HEK293T (cell line): ENCODE data around the gene ATP2B2.

Source experiments
- CTCF ChIA-PET: fragments of 350-600 bp; formaldehyde crosslinking; extraction: SDS; loops from one replicate; lab custom pipeline; 2021; ENCODE audit warnings: antibody characterized with exemption, inconsistent platforms; lab: Yijun Ruan, JAX
- POLR2A ChIA-PET: fragments of 350-600 bp; formaldehyde crosslinking; extraction: SDS; loops from one replicate; lab custom pipeline; 2020; ENCODE audit warnings: antibody characterized with exemption, inconsistent platforms; lab: Yijun Ruan, JAX
- DNase-seq: peaks from one replicate; pipeline ENCODE4 v3.0.0; 2012; ENCODE audit warnings: mixed read lengths; ENCODE audit errors: extremely low spot score
- ARNT ChIP-seq: fragments of 450-650 bp; IDR thresholded peaks from 2 replicates; pipeline ENCODE4 v1.6.1; 2017; ENCODE audit warnings: mild to moderate bottlenecking
- BHLHE40 ChIP-seq: fragments of 450-650 bp; IDR thresholded peaks from 2 replicates; pipeline ENCODE4 v1.6.1; 2016; ENCODE audit warnings: mild to moderate bottlenecking, moderate library complexity, borderline replicate concordance
- CTBP1 ChIP-seq: fragments of 450-650 bp; IDR thresholded peaks from 2 replicates; pipeline ENCODE4 v1.6.1; 2016; ENCODE audit warnings: borderline replicate concordance
- ELF4 ChIP-seq: fragments of 450-650 bp; IDR thresholded peaks from 2 replicates; pipeline ENCODE4 v1.6.1; 2017; ENCODE audit warnings: antibody characterized with exemption
- FOXA1 ChIP-seq: fragments of 450-650 bp; IDR thresholded peaks from 2 replicates; pipeline ENCODE4 v1.6.1; 2016; ENCODE audit warnings: mild to moderate bottlenecking
- FOXK2 ChIP-seq: fragments of 450-650 bp; IDR thresholded peaks from 2 replicates; pipeline ENCODE4 v1.6.1; 2016; ENCODE audit warnings: mild to moderate bottlenecking
- FOXM1 ChIP-seq: fragments of 450-650 bp; IDR thresholded peaks from 2 replicates; pipeline ENCODE4 v1.6.1; 2017; ENCODE audit warnings: mild to moderate bottlenecking, borderline replicate concordance
- HDGF ChIP-seq: fragments of 450-650 bp; IDR thresholded peaks from 2 replicates; pipeline ENCODE4 v1.6.1; 2017; ENCODE audit warnings: antibody characterized with exemption, borderline replicate concordance
- L3MBTL2 ChIP-seq: fragments of 450-650 bp; conservative IDR thresholded peaks from 2 replicates; pipeline ENCODE4 v1.6.1; 2016; ENCODE audit warnings: mild to moderate bottlenecking
- LEF1 ChIP-seq: fragments of 450-650 bp; IDR thresholded peaks from 2 replicates; pipeline ENCODE4 v1.6.1; 2017; ENCODE audit warnings: mild to moderate bottlenecking, borderline replicate concordance
- NFRKB ChIP-seq: fragments of 450-650 bp; IDR thresholded peaks from 2 replicates; pipeline ENCODE4 v1.6.1; 2016; ENCODE audit warnings: mild to moderate bottlenecking, moderate library complexity
- SP1 ChIP-seq: fragments of 450-650 bp; IDR thresholded peaks from 2 replicates; pipeline ENCODE4 v1.6.1; 2017
- SUZ12 ChIP-seq: fragments of 450-650 bp; IDR thresholded peaks from 2 replicates; pipeline ENCODE4 v1.6.1; 2016; ENCODE audit warnings: mild to moderate bottlenecking
- TARDBP ChIP-seq: fragments of 450-650 bp; IDR thresholded peaks from 2 replicates; pipeline ENCODE4 v1.6.1; 2016
- ZNF384 ChIP-seq: fragments of 450-650 bp; IDR thresholded peaks from 2 replicates; pipeline ENCODE4 v1.6.1; 2016
- TF ChIP-seq, protein P1 (sequence below): fragments of 450-650 bp; IDR thresholded peaks from 2 replicates; pipeline ENCODE4 v1.6.1; 2016

Gene ATP2B2

DNA sequence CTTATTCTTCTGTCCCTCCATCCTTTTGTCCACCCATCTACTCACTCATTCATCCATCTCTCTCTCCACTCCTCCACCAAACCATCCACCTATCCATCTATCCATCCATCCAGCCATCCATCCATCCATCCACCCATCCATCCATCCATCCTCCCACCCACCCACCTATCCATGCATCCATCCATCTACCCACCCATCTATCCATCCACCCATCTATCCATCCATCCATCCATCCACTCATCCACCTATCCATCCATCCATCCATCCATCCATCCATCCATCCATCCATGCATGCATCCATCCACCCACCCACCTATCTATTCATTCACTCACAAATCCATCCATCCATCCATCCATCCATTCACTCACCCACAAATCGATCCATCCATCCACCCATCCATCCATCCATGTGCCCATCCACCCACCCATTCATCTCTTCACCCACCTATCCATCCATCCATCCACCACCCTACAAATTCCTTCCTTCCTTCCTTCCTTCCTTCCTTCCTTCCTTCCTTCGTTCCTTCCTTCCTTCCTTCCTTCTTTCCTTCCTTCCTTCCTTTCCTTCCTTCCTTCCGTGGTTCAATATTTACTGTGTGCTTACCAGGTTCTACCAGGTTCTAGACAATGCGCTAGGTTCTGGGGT is 17.3 kb downstream of the ATP2B2 start:
- TF ChIP-seq LEF1: no peak
- no peak for TF ChIP-seq SP1
- no peak for TF ChIP-seq FOXK2
- TF ChIP-seq TARDBP: no peak
- no peak for DNase-seq
- ChIA-PET CTCF (no interaction called here), POLR2A (no interaction called here)

DNA sequence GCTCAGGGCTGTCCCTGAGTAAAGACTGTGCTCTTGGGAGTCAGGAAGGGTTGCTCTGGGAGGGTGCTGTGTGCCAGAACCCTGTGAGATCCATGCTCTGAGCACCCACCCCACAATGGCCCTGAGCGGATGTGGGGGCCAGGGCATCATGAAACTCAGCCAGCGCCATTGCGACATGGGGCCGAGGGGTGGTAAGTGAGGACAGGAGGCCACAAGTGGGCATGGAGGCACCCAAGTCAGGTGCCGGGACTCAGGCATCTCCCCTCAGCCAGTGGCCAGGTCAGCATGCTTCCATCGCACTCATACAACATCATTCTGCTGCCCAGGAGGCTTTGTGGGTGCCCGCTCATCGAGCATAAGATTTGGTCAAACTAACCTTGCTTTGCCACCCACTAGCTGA is 19.6 kb downstream of the ATP2B2 start:
- TF ChIP-seq HDGF: no peak
- no peak for DNase-seq
- CTCF ChIA-PET: no interaction called here
- POLR2A ChIA-PET: no interaction called here

DNA sequence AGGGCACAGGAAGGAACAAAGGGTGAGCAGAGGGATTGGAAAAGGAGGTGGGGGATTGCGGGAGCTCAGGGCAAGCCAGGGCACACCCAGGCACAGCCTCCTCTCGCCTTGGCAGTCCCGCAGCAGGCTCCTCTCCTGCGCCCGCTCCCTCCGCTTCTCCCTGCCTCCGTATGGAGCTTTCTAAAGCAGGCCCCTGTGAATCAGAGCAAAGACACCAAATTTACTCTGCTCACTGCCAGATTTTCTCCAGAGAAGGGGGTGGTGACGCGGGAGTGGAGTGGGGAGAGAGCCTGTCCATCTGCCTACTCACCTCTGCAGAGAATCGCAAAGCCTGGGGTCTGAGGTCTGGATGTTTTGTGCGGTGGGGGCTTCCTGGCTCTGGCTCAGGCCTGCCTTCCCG is 20.0 kb downstream of the ATP2B2 start:
- DNase-seq: no peak
- ChIA-PET CTCF (no interaction called here), POLR2A (no interaction called here)
- no peak for TF ChIP-seq BHLHE40

DNA sequence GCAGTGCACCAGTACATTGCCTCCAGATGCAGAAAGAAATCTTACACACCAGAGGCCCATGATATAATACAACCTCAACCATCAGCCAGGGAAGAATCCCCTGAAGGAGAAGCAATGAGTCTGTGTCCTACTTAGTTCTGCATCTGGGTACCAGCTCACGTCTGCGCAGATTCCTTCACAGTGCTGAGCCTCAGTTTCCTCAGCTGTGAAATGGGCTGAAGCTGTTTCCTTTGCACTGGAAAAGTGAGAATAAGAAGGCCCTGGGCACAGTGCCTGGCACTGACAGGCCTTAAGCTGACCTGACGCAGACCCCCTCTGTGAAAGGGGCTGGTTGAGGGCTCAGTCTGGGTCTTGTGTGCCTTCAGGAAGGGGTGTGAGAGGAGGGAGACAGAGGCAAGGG is 20.7 kb downstream of the ATP2B2 start:
- ChIA-PET CTCF (no interaction called here), POLR2A (no interaction called here)
- no peak for DNase-seq
- TF ChIP-seq LEF1 (no peak), BHLHE40 (no peak), FOXM1 (no peak), SUZ12 (no peak), SP1 (no peak), NFRKB (no peak), ZNF384 (no peak), FOXA1 (no peak), CTBP1 (no peak), ARNT (no peak), FOXK2 (no peak)
- TF ChIP-seq, protein P1, sequence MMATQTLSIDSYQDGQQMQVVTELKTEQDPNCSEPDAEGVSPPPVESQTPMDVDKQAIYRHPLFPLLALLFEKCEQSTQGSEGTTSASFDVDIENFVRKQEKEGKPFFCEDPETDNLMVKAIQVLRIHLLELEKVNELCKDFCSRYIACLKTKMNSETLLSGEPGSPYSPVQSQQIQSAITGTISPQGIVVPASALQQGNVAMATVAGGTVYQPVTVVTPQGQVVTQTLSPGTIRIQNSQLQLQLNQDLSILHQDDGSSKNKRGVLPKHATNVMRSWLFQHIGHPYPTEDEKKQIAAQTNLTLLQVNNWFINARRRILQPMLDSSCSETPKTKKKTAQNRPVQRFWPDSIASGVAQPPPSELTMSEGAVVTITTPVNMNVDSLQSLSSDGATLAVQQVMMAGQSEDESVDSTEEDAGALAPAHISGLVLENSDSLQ: no peak

DNA sequence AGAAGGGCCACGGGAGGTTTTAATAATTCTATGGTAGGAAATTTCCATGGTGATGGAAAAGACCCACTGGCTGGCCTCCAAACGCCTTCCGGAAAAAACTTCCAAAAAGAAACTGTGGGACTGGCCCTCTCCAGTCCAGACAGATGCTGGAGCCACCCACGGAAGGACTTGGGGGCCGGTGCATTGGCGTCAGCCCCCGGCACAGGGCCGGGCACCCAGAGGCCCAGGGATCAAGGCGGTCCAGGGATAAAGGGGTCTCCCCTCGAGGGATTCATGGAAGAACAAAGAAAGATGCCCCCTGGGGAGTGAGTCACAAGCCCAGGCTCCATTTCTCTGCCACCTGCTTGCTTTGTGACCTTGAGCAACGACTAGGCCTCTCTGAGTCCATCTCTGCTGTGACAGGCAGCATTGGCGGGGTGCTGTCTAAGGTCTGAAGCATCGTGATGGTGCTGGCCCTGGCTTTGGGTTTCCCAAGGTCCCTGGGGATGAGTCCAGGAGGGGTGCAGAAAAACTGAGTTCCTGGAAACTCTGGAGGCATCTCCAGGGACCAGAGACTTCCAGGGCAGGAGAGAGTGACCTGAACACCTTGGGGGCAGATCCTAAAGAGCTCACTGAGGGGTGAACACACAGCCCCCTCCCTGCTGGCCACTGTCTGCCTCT is 21.6 kb downstream of the ATP2B2 start:
- CTCF ChIA-PET: no interaction called here
- TF ChIP-seq, protein P1: no peak
- TF ChIP-seq FOXA1 (no peak), ELF4 (no peak), LEF1 (no peak), ARNT (no peak), L3MBTL2 (no peak)
- DNase-seq: no peak
- POLR2A ChIA-PET: no interaction called here

DNA sequence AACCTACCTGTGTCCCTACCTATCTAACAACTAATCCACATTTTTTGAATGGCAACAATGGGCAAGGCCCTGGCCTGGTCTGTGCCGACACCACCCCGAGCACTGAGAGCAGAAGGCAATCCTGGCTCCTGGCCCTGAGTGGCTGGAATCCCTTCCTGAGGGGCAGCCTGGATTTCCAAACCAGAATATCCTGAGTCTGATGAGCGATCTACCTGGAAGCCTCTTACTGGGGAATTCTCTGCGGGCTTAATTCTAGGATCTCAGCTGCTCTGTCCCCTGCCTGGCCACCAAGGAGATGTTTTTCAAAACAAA is 22.1 kb downstream of the ATP2B2 start:
- ChIA-PET CTCF (no interaction called here), POLR2A (no interaction called here)

DNA sequence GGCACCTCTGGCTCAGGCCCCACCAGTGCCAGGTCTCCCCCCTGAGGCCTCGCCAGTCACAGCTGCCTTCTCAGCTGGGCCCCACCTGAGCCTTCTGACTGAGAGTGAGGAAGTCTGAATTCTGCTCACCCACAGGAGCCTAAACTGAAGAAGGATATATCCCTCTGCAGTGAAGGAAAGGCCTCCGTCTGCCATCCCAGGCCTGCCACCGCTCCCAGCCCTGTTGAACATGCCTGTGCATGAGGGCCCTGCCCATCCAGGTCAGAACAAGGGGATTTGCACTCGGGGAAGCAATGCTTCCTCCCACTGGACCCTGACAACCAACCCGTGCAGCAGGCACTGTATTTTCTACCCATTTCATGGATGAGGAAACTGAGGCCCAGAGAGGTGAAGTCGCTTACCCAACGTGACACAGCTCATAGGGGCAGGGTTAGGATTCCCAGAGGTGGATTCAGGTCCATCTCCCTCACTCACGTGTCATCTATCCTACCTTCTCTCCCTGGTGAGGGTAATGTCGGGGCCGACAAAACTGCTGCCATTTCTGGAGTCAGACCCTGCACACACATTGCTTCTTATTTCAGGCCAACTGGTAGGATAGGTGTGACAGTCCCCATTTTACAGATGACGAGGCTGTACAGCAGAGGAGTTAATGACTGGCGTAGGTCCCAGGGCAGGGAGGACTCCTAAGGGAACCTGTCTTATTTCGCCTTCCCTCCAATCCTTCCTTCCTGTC is 22.6 kb downstream of the ATP2B2 start:
- no peak for DNase-seq
- CTCF ChIA-PET: no interaction called here
- POLR2A ChIA-PET: no interaction called here
- TF ChIP-seq FOXA1 (no peak), ELF4 (no peak), SP1 (no peak), LEF1 (no peak), SUZ12 (no peak), CTBP1 (no peak), HDGF (no peak), FOXM1 (no peak), ZNF384 (no peak)

More for the DNA sequence above, 22.1 kb downstream of the ATP2B2 start:
- TF ChIP-seq ZNF384 (no peak), CTBP1 (no peak), SP1 (no peak), ARNT (no peak), BHLHE40 (no peak)
- TF ChIP-seq, protein P1: no peak
- no peak for DNase-seq
